Activated effector memory CD4-positive, alpha-beta T cell treated with anti-CD3 and anti-CD28 coated beads, Interleukin-2, amount 50 U/mL, for 16 hours (primary cell): ENCODE results near the gene PPP1R9B.

Source experiments
- DNase-seq: peaks from one replicate; pipeline ENCODE4 v3.0.0-alpha.2; 2020

PPP1R9B gene

GRCh38 chr17:50186661-50187393, 36.4 kb upstream of the PPP1R9B start:
- no peak for DNase-seq

- no peak for DNase-seq
Measured at GRCh38 chr17:50185631-50186471, 35.4 kb upstream of the PPP1R9B start.

GRCh38 chr17:50184611-50185398, 34.3 kb upstream of the PPP1R9B start:
- no peak for DNase-seq

GRCh38 chr17:50184064-50184463, 33.6 kb upstream of the PPP1R9B start:
- no peak for DNase-seq

GRCh38 chr17:50183421-50183994, 33.0 kb upstream of the PPP1R9B start:
- no peak for DNase-seq

- no peak for DNase-seq
Measured at GRCh38 chr17:50182783-50183420, 32.4 kb upstream of the PPP1R9B start.

- DNase-seq = no peak
Measured at GRCh38 chr17:50181591-50182560, 31.4 kb upstream of the PPP1R9B start.

- DNase-seq = no peak
Measured at GRCh38 chr17:50181144-50181543, 30.7 kb upstream of the PPP1R9B start.

GRCh38 chr17:50180620-50181019, 30.1 kb upstream of the PPP1R9B start:
- no peak for DNase-seq

GRCh38 chr17:50180111-50180510, 29.6 kb upstream of the PPP1R9B start:
- DNase-seq = no peak

GRCh38 chr17:50177983-50178834, 27.7 kb upstream of the PPP1R9B start:
- peak; percentile 77 for DNase-seq

GRCh38 chr17:50177476-50177875, 27.0 kb upstream of the PPP1R9B start:
- no peak for DNase-seq

GRCh38 chr17:50176559-50177357, 26.3 kb upstream of the PPP1R9B start:
- DNase-seq = no peak

- DNase-seq = no peak
Measured at GRCh38 chr17:50175035-50175807, 24.7 kb upstream of the PPP1R9B start.

- DNase-seq = no peak
Measured at GRCh38 chr17:50174444-50174843, 24.0 kb upstream of the PPP1R9B start.

GRCh38 chr17:50173335-50173941, 23.0 kb upstream of the PPP1R9B start:
- DNase-seq = no peak

- DNase-seq = no peak
Measured at GRCh38 chr17:50172936-50173334, 22.5 kb upstream of the PPP1R9B start.

GRCh38 chr17:50172130-50172529, 21.7 kb upstream of the PPP1R9B start:
- DNase-seq = no peak
